GM12875 (cell line): ENCODE measurements around the gene DNASE1L2.
"Not testable (repeated sequence)": the region's sequence is repeated elsewhere in the genome, so short reads cannot be mapped to it uniquely, and the experiment has no call there.

ENCODE experiments used
- H3K4me3 ChIP-seq: one replicate; pipeline ENCODE4 v1.5.1; 2011; ENCODE audit warnings: low read depth, low read length, control low read depth
- TF ChIP-seq, protein P1 (sequence below): IDR thresholded peaks from 2 replicates; pipeline ENCODE4 v1.5.1; 2011; ENCODE audit warnings: low read depth, mild to moderate bottlenecking, control low read depth, inconsistent platforms, low read length, moderate library complexity, borderline replicate concordance; ENCODE audit not compliant: insufficient read depth

DNASE1L2 gene

DNA sequence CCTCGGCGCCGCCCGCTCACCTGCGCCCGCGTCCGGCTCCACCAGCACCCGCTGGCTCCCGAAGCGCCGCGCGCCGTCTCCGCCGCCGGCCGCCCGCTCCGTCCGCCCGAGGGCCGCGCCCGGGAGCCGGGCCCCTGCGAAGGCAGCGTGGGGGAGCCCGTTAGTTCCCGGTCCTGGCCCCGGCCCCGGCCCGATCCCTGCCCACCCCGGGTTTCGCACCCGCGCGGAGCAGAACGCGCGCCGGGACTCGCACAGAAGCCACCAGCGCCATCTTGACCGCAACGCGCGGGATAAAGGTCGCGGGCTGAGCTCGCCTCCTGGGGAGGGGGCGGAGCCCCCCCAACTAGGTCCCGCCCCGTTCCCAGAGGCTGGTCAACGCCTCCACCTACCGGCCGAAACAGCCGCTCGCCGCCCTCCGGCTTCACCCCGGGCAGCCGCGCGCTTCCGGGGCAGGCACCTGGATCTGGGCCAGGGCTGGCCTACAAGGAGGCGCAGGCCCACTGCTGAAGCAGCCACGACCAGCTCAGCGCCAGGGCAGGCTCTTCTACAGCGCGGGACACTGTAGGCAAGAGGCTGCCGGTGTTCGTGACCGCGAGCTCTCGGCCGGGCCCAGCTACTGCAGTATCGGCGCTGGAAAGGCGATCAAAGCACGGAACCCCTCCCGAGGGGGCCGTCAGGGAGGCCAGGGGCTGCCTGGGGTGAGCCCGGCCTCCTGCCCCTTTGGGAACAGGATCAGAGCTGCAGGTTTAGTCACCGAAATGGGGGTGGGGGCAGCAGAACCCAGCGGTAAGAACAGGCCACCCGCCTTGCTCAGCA, 15.3 kb downstream of the DNASE1L2 start, which contains the start of gene ECI1:
Gene ECI1, minus strand, starts transcription at position 292 of the 816 bp plus-strand sequence. Its CDS starts 21 bp downstream, at position 271.
- peak within 1 kb of the TSS; percentile 72 for H3K4me3 ChIP-seq
- TF ChIP-seq, protein P1, sequence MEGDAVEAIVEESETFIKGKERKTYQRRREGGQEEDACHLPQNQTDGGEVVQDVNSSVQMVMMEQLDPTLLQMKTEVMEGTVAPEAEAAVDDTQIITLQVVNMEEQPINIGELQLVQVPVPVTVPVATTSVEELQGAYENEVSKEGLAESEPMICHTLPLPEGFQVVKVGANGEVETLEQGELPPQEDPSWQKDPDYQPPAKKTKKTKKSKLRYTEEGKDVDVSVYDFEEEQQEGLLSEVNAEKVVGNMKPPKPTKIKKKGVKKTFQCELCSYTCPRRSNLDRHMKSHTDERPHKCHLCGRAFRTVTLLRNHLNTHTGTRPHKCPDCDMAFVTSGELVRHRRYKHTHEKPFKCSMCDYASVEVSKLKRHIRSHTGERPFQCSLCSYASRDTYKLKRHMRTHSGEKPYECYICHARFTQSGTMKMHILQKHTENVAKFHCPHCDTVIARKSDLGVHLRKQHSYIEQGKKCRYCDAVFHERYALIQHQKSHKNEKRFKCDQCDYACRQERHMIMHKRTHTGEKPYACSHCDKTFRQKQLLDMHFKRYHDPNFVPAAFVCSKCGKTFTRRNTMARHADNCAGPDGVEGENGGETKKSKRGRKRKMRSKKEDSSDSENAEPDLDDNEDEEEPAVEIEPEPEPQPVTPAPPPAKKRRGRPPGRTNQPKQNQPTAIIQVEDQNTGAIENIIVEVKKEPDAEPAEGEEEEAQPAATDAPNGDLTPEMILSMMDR, result peak; percentile 55

DNA sequence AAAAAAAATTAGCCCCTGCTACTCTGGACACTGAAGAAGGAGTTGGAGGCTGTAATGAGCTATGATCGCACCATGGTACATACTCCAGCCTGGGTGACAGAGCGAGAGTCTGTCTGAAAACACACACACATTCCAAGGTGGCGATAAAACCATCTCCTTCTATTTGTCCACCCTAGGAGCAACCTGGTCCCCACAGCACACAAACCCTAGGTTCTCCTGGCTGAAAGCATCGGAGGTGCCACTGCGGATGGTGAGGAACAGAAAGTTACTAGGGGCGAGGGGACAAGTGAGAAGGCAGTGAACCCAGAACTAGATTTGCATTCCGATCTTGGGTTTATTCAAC, 16.5 kb downstream of the DNASE1L2 start:
- TF ChIP-seq, protein P1, result no peak

DNA sequence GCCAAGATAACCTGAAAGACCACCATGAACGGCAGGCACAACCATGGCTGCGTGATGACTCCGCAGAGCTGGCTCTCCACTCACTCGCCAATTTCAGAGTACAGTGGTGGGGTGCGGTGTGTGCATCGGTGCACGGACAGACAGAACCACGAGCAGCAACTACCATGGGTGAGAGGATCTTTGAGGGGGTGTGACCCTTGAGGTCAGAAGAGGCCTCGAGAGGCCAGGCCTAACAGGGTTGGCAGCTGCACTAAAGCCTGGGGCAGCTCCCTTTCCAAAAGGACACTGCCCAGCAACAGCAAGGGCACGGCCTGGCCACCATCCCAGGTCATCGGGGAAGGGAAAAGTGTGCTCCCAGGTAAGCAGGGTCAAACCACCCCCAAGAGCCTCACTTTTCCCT, 17.0 kb downstream of the DNASE1L2 start:
- H3K4me3 ChIP-seq, result no peak overlapping the region
- TF ChIP-seq, protein P1, result no peak

More for the DNA sequence above, 16.5 kb downstream of the DNASE1L2 start:
- H3K4me3 ChIP-seq, result no peak overlapping the region

DNA sequence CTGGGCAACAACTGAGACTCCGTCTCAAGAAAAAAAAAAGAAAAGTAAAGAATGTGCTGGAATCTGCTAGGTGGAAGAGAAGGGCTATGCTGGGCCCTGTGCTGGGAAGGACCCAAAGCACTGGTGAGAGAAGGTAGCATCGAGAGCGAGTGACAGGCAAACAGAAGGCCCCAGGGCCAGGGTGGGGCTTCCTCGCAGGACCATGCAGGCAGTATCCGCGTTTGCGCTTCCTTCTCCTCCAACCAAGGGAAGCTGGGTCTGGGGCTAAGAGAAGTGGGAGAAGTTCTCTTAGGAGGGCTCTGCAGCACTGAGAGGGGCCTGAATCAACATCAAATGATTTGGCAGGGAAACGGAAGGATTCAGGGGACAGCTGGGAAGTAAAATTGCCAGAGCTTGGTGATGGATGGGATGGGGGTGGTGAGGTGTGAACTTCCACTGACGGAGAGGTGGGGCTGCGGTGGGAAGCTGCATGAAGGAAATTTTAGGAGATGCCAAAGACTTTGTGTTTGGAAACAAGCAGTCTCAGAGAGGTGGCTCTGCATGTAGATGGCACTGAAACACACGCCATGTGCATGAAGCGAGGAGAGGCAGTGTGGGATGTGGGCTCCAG, 20.4 kb downstream of the DNASE1L2 start:
- no peak overlapping the region for H3K4me3 ChIP-seq
- TF ChIP-seq, protein P1, result no peak

DNA sequence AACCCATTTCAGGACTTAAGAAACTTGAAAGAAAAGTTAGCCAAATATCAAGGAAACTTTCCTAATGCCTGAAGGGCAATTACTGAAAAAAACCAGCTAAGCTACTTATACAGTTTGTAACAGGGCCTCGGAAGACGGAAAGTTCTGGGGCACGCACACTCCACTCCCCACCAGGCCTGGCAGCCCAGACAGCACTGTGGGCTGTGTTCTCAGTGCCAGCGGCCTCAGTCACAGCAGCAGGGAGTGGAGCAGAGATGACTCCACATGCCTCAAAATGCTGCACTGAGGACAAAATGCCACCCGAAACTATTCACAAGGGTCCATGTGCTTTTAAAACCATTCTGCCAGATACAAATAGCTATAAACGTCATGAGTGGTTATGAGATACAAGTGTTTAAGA, 21.5 kb downstream of the DNASE1L2 start:
- TF ChIP-seq, protein P1, result no peak
- H3K4me3 ChIP-seq, result no peak overlapping the region

DNA sequence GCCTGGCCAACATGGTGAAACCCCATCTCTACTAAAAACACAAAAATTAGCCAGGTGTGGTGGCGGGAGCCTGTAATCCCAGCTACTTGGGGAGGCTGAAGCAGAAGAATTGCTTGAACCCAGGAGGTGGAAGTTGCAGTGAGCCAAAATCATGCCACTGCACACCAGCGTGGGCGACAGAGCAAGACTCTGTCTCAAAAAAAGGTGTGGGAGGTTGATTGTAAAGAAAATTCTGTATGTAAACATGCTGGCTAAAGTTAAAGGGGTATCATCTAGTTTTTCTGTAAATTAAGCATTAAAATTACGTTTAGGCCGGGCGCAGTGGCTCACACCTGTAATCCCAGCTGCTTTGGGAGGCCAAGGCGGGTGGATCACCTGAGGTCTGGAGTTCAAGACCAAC, 22.3 kb downstream of the DNASE1L2 start:
- H3K4me3 ChIP-seq, result not testable (repeated sequence)

DNA sequence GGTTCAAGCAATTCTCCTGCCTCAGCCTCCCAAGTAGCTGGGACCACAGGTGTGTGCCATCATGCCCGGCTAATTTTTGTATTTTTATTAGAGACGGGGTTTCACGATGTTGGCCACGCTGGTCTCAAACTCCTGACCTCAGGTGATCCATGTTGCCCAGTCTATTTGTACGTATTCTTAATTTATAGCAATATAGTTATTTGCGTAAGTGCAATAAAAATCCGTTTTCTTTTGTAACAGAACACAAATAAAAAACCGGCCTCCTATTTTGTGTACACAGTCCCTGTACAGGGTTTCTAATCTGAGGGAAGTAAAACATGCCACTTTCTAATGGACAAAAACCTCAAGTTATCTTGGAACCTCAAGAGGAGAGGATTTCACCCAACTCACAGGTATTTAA, 24.0 kb downstream of the DNASE1L2 start:
- TF ChIP-seq, protein P1, result no peak
- no peak overlapping the region for H3K4me3 ChIP-seq

DNA sequence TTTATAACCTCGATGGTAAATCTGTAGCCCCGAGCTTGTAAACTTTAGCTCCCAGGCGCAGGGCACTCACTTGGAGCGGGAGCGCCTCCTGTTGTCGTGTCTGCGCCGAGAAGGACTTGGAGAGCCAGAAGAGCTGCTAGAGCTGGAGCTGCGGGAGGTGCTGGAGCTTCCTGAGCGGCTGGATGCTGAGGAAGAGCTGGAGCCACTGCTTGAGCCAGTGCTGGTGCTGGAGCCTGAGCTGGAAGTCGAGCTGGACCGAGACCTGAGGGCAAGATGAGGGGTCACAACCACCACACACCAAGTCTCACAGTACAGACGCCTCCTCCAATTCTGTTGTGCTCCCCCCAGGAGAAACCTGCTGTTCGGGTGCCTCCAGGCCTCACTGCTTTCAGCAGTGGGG, 26.8 kb downstream of the DNASE1L2 start:
- not testable (repeated sequence) for H3K4me3 ChIP-seq

DNA sequence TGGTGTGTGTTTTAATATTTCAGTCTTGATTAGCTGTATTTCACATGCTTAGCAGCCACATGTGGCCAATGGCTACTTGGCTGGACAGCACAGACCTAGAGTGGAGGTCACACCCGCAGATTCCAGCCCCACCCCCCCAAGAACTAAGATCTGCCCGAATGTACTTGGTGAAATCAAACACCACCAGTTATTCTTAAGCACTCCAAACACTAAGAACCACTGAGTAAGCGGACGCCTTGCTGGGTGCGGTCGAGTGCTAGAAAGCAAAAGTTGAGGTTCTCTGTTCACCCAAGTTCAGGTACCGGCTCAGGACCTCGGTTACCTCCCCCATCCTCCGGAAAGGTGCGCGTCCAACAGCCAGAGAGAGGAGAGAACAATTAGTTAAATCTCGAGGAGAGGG, 30.6 kb downstream of the DNASE1L2 start:
- H3K4me3 ChIP-seq, result peak overlapping the region; percentile 90

DNA sequence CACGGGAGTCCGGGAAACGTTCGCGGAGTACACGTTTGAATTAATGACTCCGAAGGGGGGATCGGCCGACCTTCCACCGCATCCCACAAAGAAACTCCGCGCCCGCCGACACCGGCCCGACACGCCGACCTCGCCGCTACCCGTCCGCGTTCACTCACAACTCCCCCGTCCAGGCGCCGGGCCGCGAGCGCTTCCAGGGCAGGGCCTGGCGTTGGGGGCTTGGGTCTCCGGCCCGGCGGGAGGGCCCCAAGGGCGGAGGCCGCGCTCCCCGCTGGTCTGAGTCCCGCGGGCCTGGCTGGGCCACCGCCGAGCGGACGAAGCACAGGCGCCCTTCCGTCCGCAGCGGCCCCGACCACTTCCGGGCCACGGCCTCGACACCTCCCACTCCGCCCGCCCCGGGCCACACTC, 31.3 kb downstream of the DNASE1L2 start:
- H3K4me3 ChIP-seq, result peak overlapping the region; percentile 90
